Measurements from ENCODE around the gene KYNU.
A peak's percentile ranks its signal among the peaks of the same experiment; 100 is the strongest.
"Not testable (repeated sequence)": the region's sequence is repeated elsewhere in the genome, so short reads cannot be mapped to it uniquely, and the experiment has no call there.

Gene KYNU

GRCh38 chr2:143034292-143035074 lies 157.0 kb downstream of the KYNU start:
- peak; percentile 100 for FAIRE-seq

- FAIRE-seq: no peak
Measured at GRCh38 chr2:143051465-143051864, 174.0 kb downstream of the KYNU start.

DNA sequence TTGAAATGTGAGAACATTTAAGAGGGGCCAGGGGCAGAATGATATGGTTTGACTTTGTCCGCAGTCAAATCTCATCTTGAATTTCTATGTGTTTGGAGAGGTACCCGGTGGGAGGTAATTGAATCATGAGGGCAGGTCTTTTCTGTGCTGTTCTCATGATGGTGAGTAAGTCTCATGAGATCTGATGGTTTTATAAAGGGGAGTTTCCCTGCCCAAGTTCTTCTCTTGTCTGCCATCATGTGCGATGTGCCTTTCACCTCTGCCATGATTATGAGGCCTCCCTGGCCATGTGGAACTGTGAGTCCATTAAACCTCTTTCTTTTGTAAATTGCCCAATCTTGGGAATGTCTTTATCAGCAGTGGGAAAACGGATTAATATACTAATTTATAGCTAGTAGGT lies 176.0 kb downstream of the KYNU start:
- not testable (repeated sequence) for FAIRE-seq

GRCh38 chr2:143056550-143056949 lies 179.1 kb downstream of the KYNU start:
- FAIRE-seq: no peak

- no peak for FAIRE-seq
Measured at GRCh38 chr2:143058851-143059250, 181.4 kb downstream of the KYNU start.

- no peak for FAIRE-seq
Measured at GRCh38 chr2:143063612-143064200, 186.2 kb downstream of the KYNU start.

- FAIRE-seq: no peak
Measured at GRCh38 chr2:143068094-143068493, 190.6 kb downstream of the KYNU start.

DNA sequence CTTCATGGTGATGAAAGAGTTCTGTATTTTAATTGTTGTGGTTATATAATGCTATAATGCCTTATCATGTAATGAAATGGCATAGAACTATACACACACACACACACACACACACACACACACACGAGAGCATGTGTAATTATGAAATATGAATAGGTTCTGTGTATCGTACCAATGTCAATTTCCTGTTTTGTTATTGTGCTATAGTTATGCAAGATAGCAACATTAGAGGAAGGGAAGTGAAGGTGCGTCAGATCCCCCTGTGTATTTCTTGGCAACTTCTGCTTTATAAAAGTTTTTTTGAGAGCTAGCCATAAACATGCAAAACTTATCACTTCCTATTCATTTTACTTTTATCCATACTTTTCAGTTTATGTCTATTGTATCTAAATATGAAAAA lies 191.0 kb downstream of the KYNU start:
- FAIRE-seq: no peak

DNA sequence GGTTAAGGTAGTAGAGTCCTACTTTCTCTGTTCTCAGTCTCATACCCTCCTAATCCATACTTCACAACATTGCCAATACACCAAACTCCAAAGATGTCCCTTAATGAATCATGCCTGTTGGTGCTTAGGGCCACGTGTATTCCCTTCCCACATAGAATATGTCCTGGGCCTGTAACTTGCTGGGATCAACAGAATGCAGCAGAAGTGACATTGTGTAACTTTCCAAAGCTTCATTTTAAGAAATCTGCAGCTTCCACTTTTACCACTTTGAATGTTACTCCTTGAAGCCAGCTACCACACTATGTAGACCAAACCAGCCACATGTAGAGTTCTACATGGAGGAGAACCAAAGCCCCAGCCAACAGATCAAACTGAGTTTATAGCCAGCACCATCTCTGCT lies 193.2 kb downstream of the KYNU start:
- FAIRE-seq: no peak

- FAIRE-seq: no peak
Measured at GRCh38 chr2:143071185-143071876, 193.9 kb downstream of the KYNU start.

GRCh38 chr2:143074913-143075312 lies 197.4 kb downstream of the KYNU start:
- not testable (repeated sequence) for FAIRE-seq

DNA sequence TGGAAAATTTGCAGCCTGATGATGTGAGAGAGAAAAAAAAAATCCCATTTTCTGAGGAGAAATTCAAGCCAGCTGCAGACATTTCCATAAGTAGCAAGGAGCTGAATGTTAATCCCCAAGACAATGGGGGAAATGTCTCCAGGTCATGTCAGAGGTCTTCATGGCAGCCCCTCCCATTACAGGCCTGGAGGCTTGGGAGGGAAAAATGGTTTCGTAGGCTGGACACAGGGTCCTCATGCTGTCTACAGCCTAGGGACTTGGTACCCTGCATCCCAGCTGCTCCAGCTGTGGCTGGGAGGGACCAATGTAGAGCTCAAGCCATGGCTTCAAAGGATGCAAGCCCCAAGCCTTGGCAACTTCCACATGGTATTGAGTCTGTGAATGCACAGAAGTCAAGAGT lies 198.2 kb downstream of the KYNU start:
- no peak for FAIRE-seq

DNA sequence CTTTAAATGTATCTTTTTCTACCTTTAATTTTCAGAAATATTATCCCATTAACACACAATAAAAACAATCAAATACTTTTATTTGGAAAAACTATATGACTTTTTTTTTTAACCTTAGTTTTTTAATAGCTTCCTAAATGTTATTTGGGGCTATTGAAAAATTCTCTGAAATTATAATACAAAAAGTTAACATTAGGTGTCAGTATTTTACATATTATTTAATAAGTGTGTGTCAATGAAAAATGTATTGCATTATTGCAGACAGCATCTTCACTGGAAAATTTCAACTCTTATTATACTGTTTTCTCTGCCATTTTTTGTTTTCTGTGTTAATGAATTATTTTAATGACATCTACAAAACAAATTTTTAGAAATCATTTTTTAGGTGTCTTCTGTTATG lies 200.6 kb downstream of the KYNU start:
- FAIRE-seq: no peak

- FAIRE-seq: no peak
Measured at GRCh38 chr2:143081616-143082015, 204.2 kb downstream of the KYNU start.

DNA sequence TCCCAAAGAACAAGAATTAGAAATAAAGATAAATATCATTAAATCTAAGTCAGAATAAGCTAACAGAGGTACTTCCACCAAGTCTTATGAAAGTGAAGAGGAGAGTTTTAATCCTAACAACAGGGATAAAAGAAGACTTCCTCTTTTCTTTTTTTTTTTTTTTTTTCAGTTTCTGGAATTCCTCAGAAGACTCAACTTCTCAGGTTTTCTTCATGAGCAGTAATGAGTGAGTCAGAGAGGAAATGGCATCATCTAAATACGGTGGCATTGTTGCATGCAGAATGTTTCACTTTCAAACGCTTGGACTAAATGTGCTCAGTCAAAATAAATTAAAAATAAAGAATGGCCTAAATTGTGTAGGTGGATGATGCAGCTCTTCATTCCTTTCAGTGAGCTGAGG lies 206.2 kb downstream of the KYNU start:
- FAIRE-seq: no peak

- no peak for FAIRE-seq
Measured at GRCh38 chr2:143084462-143084861, 207.0 kb downstream of the KYNU start.

DNA sequence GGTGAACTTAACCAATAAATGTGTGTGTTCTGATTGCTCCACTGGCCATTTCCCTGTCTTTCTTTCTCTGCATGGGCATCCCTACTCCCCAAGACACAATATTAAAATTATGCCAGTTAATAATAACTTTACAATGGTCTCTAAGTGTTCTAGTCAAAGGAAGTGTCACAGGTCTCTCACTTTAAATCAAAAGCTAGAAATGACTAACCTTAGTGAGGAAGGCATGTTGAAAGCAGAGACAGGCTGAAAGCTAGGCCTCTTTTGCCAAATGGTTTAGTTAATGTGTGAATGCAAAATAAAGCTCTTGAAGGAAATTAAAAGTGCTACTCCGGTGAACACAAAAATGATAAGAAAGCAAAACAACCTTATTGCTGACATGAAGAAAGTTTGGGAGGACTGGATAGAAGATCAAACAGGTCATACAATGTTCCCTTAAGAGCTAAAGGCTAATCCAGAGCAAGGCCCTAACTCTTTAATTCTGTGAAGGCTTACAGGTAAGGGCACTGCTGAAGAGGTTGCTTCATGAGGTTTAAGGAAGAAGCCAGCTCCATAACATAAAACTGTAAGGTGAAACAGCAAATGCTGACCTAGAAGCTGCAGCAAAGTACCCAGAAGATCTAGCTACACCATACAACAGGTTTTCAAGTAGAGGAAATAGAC lies 207.8 kb downstream of the KYNU start:
- no peak for FAIRE-seq

GRCh38 chr2:143087033-143087432 lies 209.6 kb downstream of the KYNU start:
- FAIRE-seq: no peak

GRCh38 chr2:143088388-143088787 lies 210.9 kb downstream of the KYNU start:
- FAIRE-seq: no peak

GRCh38 chr2:143089520-143089919 lies 212.1 kb downstream of the KYNU start:
- FAIRE-seq: not testable (repeated sequence)

All from islet of Langerhans (tissue), 1 donor.